ENCODE results near the gene SIX5. TPM values are rescaled to one million over a fixed set of nuclear protein-coding genes. Genes with fewer than 3 reads are reported as not detected.
A peak's percentile ranks its signal among the peaks of the same experiment; 100 is the strongest.
"Not testable (repeated sequence)": the region's sequence is repeated elsewhere in the genome, so short reads cannot be mapped to it uniquely, and the experiment has no call there.

The SIX5 gene
- total RNA-seq, 1 experiment from 2014 or later = 26.8 TPM

GRCh38 chr19:45757695-45758094 is 11.4 kb downstream of the SIX5 start:
- DNase-seq (ENCODE audit: low spot score) = no peak

GRCh38 chr19:45754323-45754722 is 14.7 kb downstream of the SIX5 start:
- DNase-seq (ENCODE audit: low spot score) = no peak

- DNase-seq (ENCODE audit: low spot score) = peak; percentile 54
These were observed 15.5 kb downstream of the SIX5 start for GRCh38 chr19:45753548-45753947.

GRCh38 chr19:45752639-45753038 is 16.4 kb downstream of the SIX5 start:
- no peak for DNase-seq (ENCODE audit: low spot score)

- not testable (repeated sequence) for DNase-seq (ENCODE audit: low spot score)
These were observed 17.6 kb downstream of the SIX5 start for GRCh38 chr19:45751483-45751882.

- no peak for DNase-seq (ENCODE audit: low spot score)
These were observed 21.5 kb downstream of the SIX5 start for GRCh38 chr19:45747513-45747912.

- no peak for DNase-seq (ENCODE audit: low spot score)
These were observed 22.2 kb downstream of the SIX5 start for GRCh38 chr19:45746866-45747265.

GRCh38 chr19:45745606-45746005 is 23.4 kb downstream of the SIX5 start:
- DNase-seq (ENCODE audit: low spot score) = no peak

- DNase-seq (ENCODE audit: low spot score) = no peak
These were observed 26.1 kb downstream of the SIX5 start for GRCh38 chr19:45742969-45743368.

GRCh38 chr19:45739498-45740439 is 29.3 kb downstream of the SIX5 start:
- DNase-seq (ENCODE audit: low spot score) = no peak

- DNase-seq (ENCODE audit: low spot score) = no peak
These were observed 35.8 kb downstream of the SIX5 start, which contains the start of gene MEIOSIN for GRCh38 chr19:45733160-45733810. TSS of gene MEIOSIN (plus strand) at chr19:45733439. CDS start at chr19:45735377, 1,938 bp downstream.

GRCh38 chr19:45730368-45731288 is 38.4 kb downstream of the SIX5 start, which contains the start of gene FBXO46:
TSS of gene FBXO46 (minus strand) at chr19:45730896. CDS start at chr19:45713495, 17,401 bp downstream.
- DNase-seq (ENCODE audit: low spot score) = peak; percentile 99

- peak; percentile 60 for DNase-seq (ENCODE audit: low spot score)
These were observed 39.2 kb downstream of the SIX5 start for GRCh38 chr19:45729800-45730290.

- DNase-seq (ENCODE audit: low spot score) = not testable (repeated sequence)
These were observed 40.4 kb downstream of the SIX5 start for GRCh38 chr19:45728683-45729082.

- not testable (repeated sequence) for DNase-seq (ENCODE audit: low spot score)
These were observed 49.0 kb downstream of the SIX5 start for GRCh38 chr19:45720065-45720464.

GRCh38 chr19:45717983-45718650 is 50.9 kb downstream of the SIX5 start:
- no peak for DNase-seq (ENCODE audit: low spot score)

- DNase-seq (ENCODE audit: low spot score) = peak; percentile 100
These were observed 51.7 kb downstream of the SIX5 start for GRCh38 chr19:45717131-45717982.

GRCh38 chr19:45716359-45717130 is 52.5 kb downstream of the SIX5 start:
- peak; percentile 90 for DNase-seq (ENCODE audit: low spot score)

GRCh38 chr19:45715139-45715538 is 53.9 kb downstream of the SIX5 start:
- no peak for DNase-seq (ENCODE audit: low spot score)

Data from HT-29 (cell line).